Ascending aorta (tissue), 2 donors: ENCODE measurements around the gene ATP8A2. TPM values are rescaled to one million over a fixed set of nuclear protein-coding genes. Genes with fewer than 3 reads are reported as not detected.

Experiments used
- DNase-seq, 2 donors: peaks; one replicate each; pipeline ENCODE4 v3.0.0-alpha.2; 2019; ENCODE audit warnings: low spot score in 2 of 2
- H3K27ac ChIP-seq, 2 donors: fragments of 200-600 bp; sonication (generic); one replicate each; pipeline ENCODE4 v1.5.1; 2016 to 2017; ENCODE audit warnings: mild to moderate bottlenecking in 1 of 2
- H3K27me3 ChIP-seq: fragments of 200-600 bp; sonication (generic); one replicate; pipeline ENCODE4 v1.5.1; 2017
- H3K36me3 ChIP-seq, 2 donors: fragments of 200-600 bp; sonication (generic); one replicate each; pipeline ENCODE4 v1.5.1; 2016
- H3K4me1 ChIP-seq, 2 donors: fragments of 200-600 bp; sonication (generic); one replicate each; pipeline ENCODE4 v1.5.1; 2016 to 2017; ENCODE audit warnings: mild to moderate bottlenecking in 1 of 2
- H3K4me3 ChIP-seq, 2 donors: fragments of 200-600 bp; sonication (generic); one replicate each; pipeline ENCODE4 v1.5.1; 2016 to 2017; ENCODE audit warnings: mild to moderate bottlenecking in 1 of 2
- H3K9me3 ChIP-seq, 2 donors: fragments of 200-600 bp; sonication (generic); one replicate each; pipeline ENCODE4 v1.5.1; 2016
- CTCF ChIP-seq, 3 experiments: fragments of 200-600 bp in 2 of 3; fragments of 450-650 bp in 1 of 3; sonication (generic) in 2 of 3; IDR thresholded peaks; one replicate each; pipeline ENCODE4 v1.5.1; 2016 to 2019; ENCODE audit warnings: antibody characterized with exemption in 3 of 3, mild to moderate bottlenecking in 1 of 3, moderate library complexity in 1 of 3
- intact Hi-C: fragments of 100-400 bp; cut with DNase I; formaldehyde crosslinking; loops from one replicate; pipeline ENCODE4 v1.15.1; 2023
- total RNA-seq: library from RNA; depleted of rRNA; stranded (reverse); fragments of >200 nt; gene quantifications from one replicate; pipeline ENCODE4 v1.1.0, GENCODE V29; 2016

ATP8A2 gene
- under 0.01 TPM for total RNA-seq

GRCh38 chr13:25371875-25372283 lies at the start of gene ATP8A2:
ATP8A2 (plus strand) TSS chr13:25371974; CDS start chr13:25372213, 239 bp downstream.
- H3K36me3 ChIP-seq = no peaks in the 10 kb centered on the region
- intact Hi-C loops = no loop called here
- H3K4me3 ChIP-seq = peak within 1 kb of the TSS; percentile 54 to 55
- TF ChIP-seq CTCF (IDR thresholded peaks at IDR 0.05) = no peak
- no peak within 1 kb of the TSS for H3K27ac ChIP-seq
- DNase-seq = no peak
- H3K4me1 ChIP-seq = no peaks in the 10 kb centered on the region
- H3K9me3 ChIP-seq = no peaks in the 10 kb centered on the region
- peaks cover 6% of the 10 kb centered on the region for H3K27me3 ChIP-seq

- H3K36me3 ChIP-seq = peaks cover 51 to 80% of the 10 kb centered on the region in 2 donors
- no peak for TF ChIP-seq CTCF (IDR thresholded peaks at IDR 0.05)
- intact Hi-C loops = no loop called here
Observed at GRCh38 chr13:25324100-25324499, 47.7 kb upstream of the ATP8A2 start.

GRCh38 chr13:25329706-25330105 lies 42.1 kb upstream of the ATP8A2 start:
- Histone ChIP-seq H3K4me1 (no peaks in the 10 kb centered on the region), H3K9me3 (no peaks in the 10 kb centered on the region), H3K27ac (no peak overlapping the region), H3K27me3 (no peaks in the 10 kb centered on the region), H3K4me3 (no peak overlapping the region), H3K36me3 (peaks cover 40 to 76% of the 10 kb centered on the region in 2 donors)
- intact Hi-C loops = no loop called here
- no peak for TF ChIP-seq CTCF (IDR thresholded peaks at IDR 0.05)
- DNase-seq = no peak

More at GRCh38 chr13:25324100-25324499, 47.7 kb upstream of the ATP8A2 start:
- no peaks in the 10 kb centered on the region for H3K4me1 ChIP-seq
- no peak overlapping the region for H3K27ac ChIP-seq
- no peak for DNase-seq
- no peak overlapping the region for H3K4me3 ChIP-seq
- H3K27me3 ChIP-seq = no peaks in the 10 kb centered on the region
- no peaks in the 10 kb centered on the region for H3K9me3 ChIP-seq

GRCh38 chr13:25330541-25330940 lies 41.2 kb upstream of the ATP8A2 start:
- H3K27me3 ChIP-seq = no peaks in the 10 kb centered on the region
- no peak overlapping the region for H3K4me3 ChIP-seq
- no peak overlapping the region for H3K27ac ChIP-seq
- H3K9me3 ChIP-seq = no peaks in the 10 kb centered on the region
- peaks cover 32 to 70% of the 10 kb centered on the region in 2 donors for H3K36me3 ChIP-seq
- no peak for DNase-seq
- H3K4me1 ChIP-seq = no peaks in the 10 kb centered on the region
- no peak for TF ChIP-seq CTCF (IDR thresholded peaks at IDR 0.05)
- intact Hi-C loops = no loop called here

- H3K4me1 ChIP-seq = peaks cover 0 to 2% of the 10 kb centered on the region in 2 donors
- peaks cover 25 to 39% of the 10 kb centered on the region in 2 donors for H3K36me3 ChIP-seq
- no peaks in the 10 kb centered on the region for H3K27me3 ChIP-seq
- H3K4me3 ChIP-seq = no peak overlapping the region
- intact Hi-C loops = no loop called here
- no peak for TF ChIP-seq CTCF (IDR thresholded peaks at IDR 0.05)
- no peak for DNase-seq
- no peak overlapping the region for H3K27ac ChIP-seq
- H3K9me3 ChIP-seq = no peaks in the 10 kb centered on the region
Observed at GRCh38 chr13:25335856-25336255, 35.9 kb upstream of the ATP8A2 start.

- Histone ChIP-seq H3K36me3 (peaks cover 0 to 2% of the 10 kb centered on the region in 2 donors), H3K9me3 (no peaks in the 10 kb centered on the region), H3K4me3 (no peak overlapping the region), H3K27me3 (no peaks in the 10 kb centered on the region), H3K4me1 (no peaks in the 10 kb centered on the region), H3K27ac (no peak overlapping the region)
- intact Hi-C loops = no loop called here
- no peak for TF ChIP-seq CTCF (IDR thresholded peaks at IDR 0.05)
- DNase-seq = no peak
Observed at GRCh38 chr13:25345576-25345975, 26.2 kb upstream of the ATP8A2 start.
